Measurements from ENCODE around the gene NDOR1.

NDOR1 gene

DNA sequence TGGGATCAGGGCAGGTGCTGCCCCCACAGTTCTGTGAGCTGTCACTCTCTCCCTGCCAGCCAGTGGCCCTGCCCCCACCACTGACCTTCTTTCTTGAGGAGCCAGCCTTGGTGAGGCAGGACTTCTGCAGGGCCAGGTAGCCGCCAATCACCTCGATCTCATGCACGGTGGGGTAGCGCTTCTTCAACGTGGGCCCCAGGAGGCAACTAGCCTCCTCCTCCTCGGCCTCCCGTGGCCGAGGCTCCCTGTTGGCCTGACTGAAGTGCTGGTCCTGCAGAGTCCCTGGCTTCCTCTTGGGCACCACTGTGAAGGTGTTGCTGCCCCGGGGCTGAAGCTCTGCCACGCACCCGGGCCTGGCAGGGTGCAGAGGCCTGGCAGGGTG lies 6.6 kb upstream of the NDOR1 start:
- no peak for DNase-seq (ENCODE audit: low read depth in 3 of 3)

- no peak for DNase-seq (ENCODE audit: low read depth in 3 of 3)
Measured at GRCh38 chr9:137199411-137200121, 5.9 kb upstream of the NDOR1 start.

DNA sequence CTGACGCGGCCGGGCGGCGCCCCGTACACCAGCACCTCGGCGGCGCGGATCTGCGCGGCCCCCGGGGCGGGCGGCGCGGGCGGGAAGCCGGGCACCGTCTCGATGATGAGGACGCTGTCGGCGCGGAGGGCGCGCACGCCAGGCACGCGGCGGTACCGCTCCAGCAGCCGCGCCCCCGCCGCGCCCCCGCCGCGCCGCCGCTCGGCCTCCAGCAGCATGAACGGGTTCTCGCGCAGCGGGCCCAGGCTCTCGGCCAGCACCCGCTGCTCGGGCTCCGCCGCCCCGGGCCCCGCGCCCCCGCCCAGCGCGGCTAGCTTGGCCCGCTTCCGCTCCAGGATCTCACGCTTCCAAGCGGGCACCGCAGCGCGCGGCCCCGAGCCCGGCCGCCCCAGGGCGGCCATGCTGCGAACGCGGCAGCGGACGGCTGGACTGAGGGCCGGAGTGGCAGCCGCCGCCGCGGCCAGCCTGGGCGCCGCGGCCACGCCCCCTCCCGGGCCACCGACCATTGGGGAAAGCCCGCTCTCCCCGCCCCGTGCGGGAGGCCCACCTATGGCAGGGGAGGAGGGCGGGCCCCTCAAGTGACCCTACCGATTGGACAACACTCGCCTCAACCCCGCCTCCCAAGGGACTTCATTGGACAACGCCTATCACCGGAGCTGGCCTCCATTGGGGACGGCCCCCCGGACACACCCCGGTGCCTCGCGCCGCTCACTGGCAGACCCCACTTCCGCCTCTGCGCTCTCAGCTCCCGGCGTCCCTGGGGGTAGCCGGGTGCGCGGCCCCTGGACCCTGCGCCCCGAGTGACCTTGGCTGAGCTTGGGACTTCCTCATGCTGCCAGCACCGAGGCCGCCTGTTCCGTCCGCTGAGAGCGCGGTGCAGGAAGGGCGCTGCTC lies 4.9 kb upstream of the NDOR1 start, which contains the start of gene TPRN:
Gene TPRN (minus strand): TSS at position 431 of the 894 bp plus-strand sequence. CDS start 30 bp downstream, at position 401.
- peak; percentile 96 to 99 (median 97) for DNase-seq (ENCODE audit: low read depth in 3 of 3)

- no peak for DNase-seq (ENCODE audit: low read depth in 3 of 3)
Measured at GRCh38 chr9:137201205-137201868, 4.2 kb upstream of the NDOR1 start.

- DNase-seq (ENCODE audit: low read depth in 3 of 3): no peak
Measured at GRCh38 chr9:137202966-137203365, 2.5 kb upstream of the NDOR1 start.

- no peak for DNase-seq (ENCODE audit: low read depth in 3 of 3)
Measured at GRCh38 chr9:137204731-137205125, 772 bp upstream of the NDOR1 start.

DNA sequence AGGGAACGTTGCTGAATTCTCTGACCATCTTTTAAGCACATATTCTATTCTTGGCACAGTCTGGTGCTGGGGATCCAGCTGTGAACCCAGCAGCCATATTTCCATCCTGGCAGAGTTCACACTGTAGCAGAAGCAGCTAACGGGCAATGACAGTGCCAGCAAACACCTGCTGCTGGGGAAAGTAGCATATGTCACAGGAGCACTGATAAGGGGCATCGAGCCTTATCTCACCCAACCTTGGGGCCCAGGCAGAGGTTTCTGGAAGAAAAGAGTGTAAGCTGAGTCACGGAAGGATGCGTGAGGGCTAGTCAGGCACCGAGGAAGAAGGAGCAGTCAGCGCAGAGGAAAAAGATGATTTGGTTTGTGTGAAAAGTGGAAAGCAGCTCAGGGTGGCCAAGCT lies 1.1 kb downstream of the NDOR1 start:
- no peak for DNase-seq (ENCODE audit: low read depth in 3 of 3)

GRCh38 chr9:137211532-137211931 lies 6.0 kb downstream of the NDOR1 start:
- DNase-seq (ENCODE audit: low read depth in 3 of 3): no peak

DNA sequence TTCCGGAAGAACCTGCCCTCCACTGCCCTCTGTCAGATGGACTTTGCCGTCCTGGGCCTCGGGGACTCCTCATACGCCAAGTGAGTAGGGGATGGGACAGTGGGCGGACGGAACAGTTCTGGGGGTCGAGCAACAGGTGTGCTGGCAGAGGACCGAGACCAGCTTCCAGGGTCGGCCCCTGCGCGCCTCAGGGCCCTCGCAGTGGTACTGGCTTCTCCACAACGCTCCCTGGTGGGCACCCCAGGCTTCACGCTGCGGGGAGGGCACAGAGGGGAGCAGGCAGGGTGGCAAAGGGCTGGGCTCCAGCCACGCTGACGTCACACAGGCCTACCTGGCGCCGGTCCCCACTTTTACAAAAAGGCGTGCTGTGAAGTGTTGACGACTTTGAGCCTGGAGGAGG lies 7.0 kb downstream of the NDOR1 start:
- no peak for DNase-seq (ENCODE audit: low read depth in 3 of 3)

DNA sequence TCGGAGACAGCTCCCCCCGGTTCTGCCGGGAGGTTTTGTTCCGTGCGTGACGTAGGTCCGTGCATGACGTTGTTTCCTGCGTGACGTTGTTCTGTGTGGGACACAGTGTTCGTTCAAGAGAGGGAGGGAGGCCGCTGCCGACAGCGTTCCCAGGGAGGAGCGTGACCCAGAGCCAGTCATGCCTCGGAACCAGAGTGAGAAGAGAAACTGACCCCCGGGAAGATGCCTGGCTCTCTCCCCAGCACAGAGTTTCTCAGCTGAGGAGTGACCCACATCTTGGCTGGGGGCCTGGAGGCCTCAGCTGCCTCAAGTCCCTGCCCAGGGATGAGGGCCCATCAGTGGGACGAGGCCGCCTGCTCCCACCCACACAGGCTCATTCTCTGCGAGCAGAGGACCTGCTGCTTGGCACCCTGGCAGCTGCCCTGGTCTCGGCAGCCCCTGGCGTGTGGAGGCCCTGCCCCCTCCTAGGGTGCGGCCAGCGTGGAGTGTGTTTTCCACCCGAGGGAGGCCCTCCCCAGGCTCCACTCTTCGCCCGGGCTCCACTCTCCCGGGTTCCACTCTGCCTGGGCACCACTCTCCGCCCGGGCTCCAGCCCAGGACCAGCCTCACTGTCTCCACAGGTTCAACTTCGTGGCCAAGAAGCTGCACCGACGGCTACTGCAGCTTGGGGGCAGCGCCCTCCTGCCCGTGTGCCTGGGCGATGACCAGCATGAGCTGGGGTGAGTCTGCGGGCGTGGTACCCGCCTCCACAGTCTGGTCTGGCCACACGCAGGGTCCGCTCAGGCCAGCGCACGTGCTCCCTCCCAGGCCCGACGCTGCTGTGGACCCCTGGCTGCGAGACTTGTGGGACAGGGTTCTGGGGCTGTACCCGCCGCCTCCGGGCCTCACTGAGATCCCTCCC lies 7.9 kb downstream of the NDOR1 start:
- DNase-seq (ENCODE audit: low read depth in 3 of 3): no peak

DNA sequence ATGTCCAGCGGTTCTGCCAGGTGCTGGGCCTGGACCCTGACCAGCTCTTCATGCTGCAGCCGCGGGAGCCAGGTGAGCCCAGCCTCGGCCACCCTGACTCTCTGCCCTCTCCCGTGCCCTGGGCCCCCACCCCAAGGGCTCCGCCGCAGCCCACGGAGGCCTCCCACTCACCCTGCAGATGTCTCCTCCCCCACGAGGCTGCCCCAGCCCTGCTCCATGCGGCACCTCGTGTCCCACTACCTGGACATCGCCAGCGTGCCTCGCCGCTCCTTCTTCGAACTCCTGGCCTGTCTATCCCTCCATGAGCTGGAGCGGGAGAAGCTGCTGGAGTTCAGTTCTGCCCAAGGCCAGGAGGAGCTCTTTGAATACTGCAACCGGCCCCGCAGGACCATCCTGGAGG lies 9.1 kb downstream of the NDOR1 start:
- DNase-seq (ENCODE audit: low read depth in 3 of 3): no peak

- DNase-seq (ENCODE audit: low read depth in 3 of 3): no peak
Measured at GRCh38 chr9:137215196-137215986, 9.9 kb downstream of the NDOR1 start.

DNA sequence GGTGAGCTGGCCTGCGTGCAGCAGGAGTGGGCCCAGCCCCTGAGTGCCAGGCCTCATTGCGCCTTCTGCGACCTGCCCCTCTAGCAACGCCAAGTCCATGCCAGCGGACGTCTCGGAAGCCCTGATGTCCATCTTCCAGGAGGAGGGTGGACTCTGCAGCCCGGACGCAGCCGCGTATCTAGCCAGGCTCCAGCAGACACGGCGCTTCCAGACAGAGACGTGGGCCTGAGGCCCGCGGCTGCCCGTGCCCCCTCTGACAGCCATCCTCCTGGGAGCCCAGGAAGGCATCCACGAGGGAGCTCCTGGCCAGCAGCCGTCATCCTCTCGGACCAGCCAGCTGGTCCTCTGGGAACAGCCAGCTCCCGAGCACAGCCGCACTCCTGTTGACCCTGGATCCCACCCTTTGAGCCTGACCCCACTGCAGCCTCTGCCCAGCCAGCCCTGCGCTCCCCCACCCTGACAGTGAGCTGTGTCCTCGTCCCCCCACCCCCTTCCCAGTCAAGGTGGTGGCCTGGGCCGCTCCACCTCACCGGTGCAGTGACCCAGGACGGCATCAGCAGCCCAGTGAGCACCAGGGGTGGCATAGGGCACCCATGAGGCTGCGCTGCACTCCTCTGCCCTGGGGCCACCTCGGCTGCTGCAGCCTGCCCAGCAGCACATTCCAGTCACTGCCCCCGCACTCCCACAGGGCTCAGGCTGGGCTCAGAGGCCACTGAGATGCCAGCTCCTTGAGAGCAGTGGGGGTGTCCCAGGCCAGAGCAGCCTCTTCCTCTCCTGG lies 10.9 kb downstream of the NDOR1 start:
- no peak for DNase-seq (ENCODE audit: low read depth in 3 of 3)

GRCh38 chr9:137217276-137218211 lies 12.0 kb downstream of the NDOR1 start:
- no peak for DNase-seq (ENCODE audit: low read depth in 3 of 3)

DNA sequence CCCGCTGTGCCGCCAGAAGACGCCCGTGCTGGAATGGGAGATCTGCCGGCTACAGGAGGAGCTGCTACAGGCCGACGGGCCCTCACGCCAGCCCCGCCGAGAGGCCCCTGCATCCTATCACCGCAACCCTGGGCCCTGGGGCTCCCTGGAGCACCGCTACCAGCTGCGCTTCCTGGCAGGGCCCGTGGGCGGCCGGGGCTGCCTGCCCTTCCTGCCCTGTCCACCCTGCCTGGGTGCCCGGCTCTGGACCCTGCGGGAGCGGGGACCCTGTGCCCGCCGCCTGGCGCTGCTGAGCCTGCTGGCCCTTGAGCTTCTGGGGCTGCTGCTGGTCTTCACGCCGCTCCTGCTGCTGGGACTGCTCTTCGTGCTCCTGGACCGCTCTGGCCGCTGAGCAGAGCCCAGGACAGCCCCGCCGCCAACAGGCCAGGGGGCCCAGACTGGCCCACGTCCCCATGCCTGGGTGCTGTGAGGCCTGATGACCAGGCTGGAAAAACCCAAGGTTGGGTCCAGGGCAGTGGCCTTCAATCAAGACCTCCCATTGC lies 12.8 kb downstream of the NDOR1 start:
- no peak for DNase-seq (ENCODE audit: low read depth in 3 of 3)

GRCh38 chr9:137218754-137219271 lies 13.3 kb downstream of the NDOR1 start:
- DNase-seq (ENCODE audit: low read depth in 3 of 3): no peak

DNA sequence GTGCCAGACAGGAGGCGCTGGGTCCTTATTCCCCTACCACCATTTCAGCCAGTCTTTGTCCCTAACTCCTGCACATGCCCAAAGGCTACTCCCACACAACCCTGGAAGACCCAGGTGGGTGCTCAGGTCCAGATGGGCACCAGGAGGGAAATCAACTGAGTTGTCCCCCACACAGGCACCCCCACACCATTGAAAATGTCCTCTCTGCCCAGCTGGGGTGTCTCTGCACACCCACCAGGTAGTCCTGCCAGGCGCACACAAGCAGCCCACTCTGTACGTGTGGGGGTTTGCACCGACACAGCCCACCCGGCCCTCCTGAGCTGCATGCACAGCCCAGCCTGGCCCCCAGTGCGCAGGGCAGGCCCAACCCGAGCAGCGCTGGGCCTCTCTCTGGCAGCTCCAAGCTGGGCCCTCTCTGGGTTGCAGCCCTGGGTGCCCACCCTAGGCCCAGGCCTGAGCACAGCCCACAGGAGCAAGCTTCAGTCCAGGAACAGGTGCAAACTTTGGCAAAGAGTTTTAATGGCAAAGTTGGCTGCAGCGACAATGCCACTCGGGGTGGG lies 14.3 kb downstream of the NDOR1 start:
- DNase-seq (ENCODE audit: low read depth in 3 of 3): no peak
